Astrocyte (in vitro differentiated cells and primary cell): ENCODE measurements around the gene ATP13A4. TPM values are rescaled to one million over a fixed set of nuclear protein-coding genes. Genes with fewer than 3 reads are reported as not detected.

Experiments used
- DNase-seq: peaks from one replicate; pipeline ENCODE4 v3.0.0-alpha.2; 2010; ENCODE audit warnings: low read depth
- FAIRE-seq: peaks from 2 replicates; lab custom pipeline; 2011; peaks lifted over from hg19 to GRCh38; lab: Jason Lieb, UNC
- H2AFZ ChIP-seq: 2 replicates; pipeline ENCODE4 v1.6.0; 2012; ENCODE audit warnings: low read depth, low read length, inconsistent platforms
- H3K27ac ChIP-seq: 2 replicates; pipeline ENCODE4 v1.5.1; 2011; ENCODE audit warnings: low read depth, low read length, inconsistent platforms
- H3K27me3 ChIP-seq: 2 replicates; pipeline ENCODE4 v1.6.0; 2011; ENCODE audit warnings: low read length, inconsistent platforms; ENCODE audit not compliant: insufficient read depth
- H3K36me3 ChIP-seq: 2 replicates; pipeline ENCODE4 v1.5.1; 2011; ENCODE audit warnings: low read length, inconsistent platforms; ENCODE audit not compliant: insufficient read depth
- H3K4me1 ChIP-seq: 2 replicates; pipeline ENCODE4 v1.5.1; 2011; ENCODE audit warnings: low read length, inconsistent platforms; ENCODE audit not compliant: insufficient read depth
- H3K4me2 ChIP-seq: 2 replicates; pipeline ENCODE4 v1.6.0; 2012; ENCODE audit warnings: low read length, inconsistent platforms
- H3K4me3 ChIP-seq: 2 replicates; pipeline ENCODE4 v1.5.1; 2011; ENCODE audit warnings: low read depth, mild to moderate bottlenecking, low read length, inconsistent platforms; ENCODE audit not compliant: insufficient read depth
- H3K79me2 ChIP-seq: 2 replicates; pipeline ENCODE4 v1.6.0; 2012; ENCODE audit warnings: mild to moderate bottlenecking, low read length, inconsistent platforms; ENCODE audit not compliant: insufficient read depth
- H3K9ac ChIP-seq: 2 replicates; pipeline ENCODE4 v1.6.0; 2012; ENCODE audit warnings: mild to moderate bottlenecking, low read length, inconsistent platforms
- H3K9me3 ChIP-seq: 2 replicates; pipeline ENCODE4 v1.5.1; 2012; ENCODE audit warnings: low read depth, mild to moderate bottlenecking, low read length, inconsistent platforms; ENCODE audit not compliant: insufficient read depth
- H4K20me1 ChIP-seq: 2 replicates; pipeline ENCODE4 v1.6.0; 2012; ENCODE audit warnings: low read length, inconsistent platforms; ENCODE audit not compliant: insufficient read depth
- H3K27ac Mint-ChIP-seq: one replicate; pipeline ENCODE4 v1.8.0; 2021; ENCODE audit warnings: mild to moderate bottlenecking, mixed read lengths; ENCODE audit not compliant: unreplicated experiment
- H3K27me3 Mint-ChIP-seq: one replicate; pipeline ENCODE4 v1.8.0; 2021; ENCODE audit warnings: low read depth, mixed read lengths; ENCODE audit not compliant: unreplicated experiment
- H3K36me3 Mint-ChIP-seq: one replicate; pipeline ENCODE4 v1.8.0; 2021; ENCODE audit warnings: low read depth, mixed read lengths; ENCODE audit not compliant: unreplicated experiment
- H3K4me1 Mint-ChIP-seq: one replicate; pipeline ENCODE4 v1.8.0; 2021; ENCODE audit warnings: low read depth, mixed read lengths; ENCODE audit not compliant: unreplicated experiment
- H3K4me3 Mint-ChIP-seq: one replicate; pipeline ENCODE4 v1.8.0; 2021; ENCODE audit warnings: mild to moderate bottlenecking, moderate library complexity, mixed read lengths; ENCODE audit not compliant: unreplicated experiment
- H3K9me3 Mint-ChIP-seq: one replicate; pipeline ENCODE4 v1.8.0; 2021; ENCODE audit warnings: mild to moderate bottlenecking, mixed read lengths; ENCODE audit not compliant: unreplicated experiment
- CTCF ChIP-seq: IDR thresholded peaks from 2 replicates; pipeline ENCODE4 v1.5.1; 2011; ENCODE audit warnings: low read depth, mild to moderate bottlenecking, inconsistent platforms, low read length, moderate library complexity; ENCODE audit not compliant: insufficient read depth
- EZH2 ChIP-seq: IDR thresholded peaks from 2 replicates; pipeline ENCODE4 v1.6.1; 2012; ENCODE audit warnings: mild to moderate bottlenecking, low read length, inconsistent platforms; ENCODE audit not compliant: insufficient read depth
- total RNA-seq: library from RNA; stranded (reverse); gene quantifications from 2 replicates; pipeline ENCODE4 v1.2.1, GENCODE V29; 2021

The ATP13A4 gene
- total RNA-seq, 1 donor from 2014 or later = 0.34 TPM

GRCh38 chr3:193389335-193389734, 165.4 kb downstream of the ATP13A4 start:
- H4K20me1 ChIP-seq = no peaks in the 10 kb centered on the region
- no peak overlapping the region for H3K4me3 ChIP-seq
- no peaks in the 10 kb centered on the region for H3K9me3 ChIP-seq
- no peak overlapping the region for H3K27ac Mint-ChIP-seq
- DNase-seq (no peak), FAIRE-seq (no peak)
- H3K36me3 ChIP-seq = no peaks in the 10 kb centered on the region
- no peak overlapping the region for H3K4me2 ChIP-seq
- H2AFZ ChIP-seq = no peak overlapping the region
- H3K36me3 Mint-ChIP-seq = no peaks in the 10 kb centered on the region
- H3K4me1 Mint-ChIP-seq = peaks cover 5% of the 10 kb centered on the region
- H3K4me3 Mint-ChIP-seq = no peak overlapping the region
- no peaks in the 10 kb centered on the region for H3K27me3 ChIP-seq
- no peak overlapping the region for H3K9ac ChIP-seq
- H3K4me1 ChIP-seq = peaks cover 6% of the 10 kb centered on the region
- H3K9me3 Mint-ChIP-seq = no peaks in the 10 kb centered on the region
- no peaks in the 10 kb centered on the region for H3K27me3 Mint-ChIP-seq
- no peaks in the 10 kb centered on the region for H3K79me2 ChIP-seq
- H3K27ac ChIP-seq = no peak overlapping the region
- TF ChIP-seq EZH2 (no peak), CTCF (no peak)

- FAIRE-seq (no peak), DNase-seq (no peak)
- no peak overlapping the region for H3K4me3 ChIP-seq
- H3K36me3 ChIP-seq = no peaks in the 10 kb centered on the region
- peaks cover 6% of the 10 kb centered on the region for H3K4me1 ChIP-seq
- no peak overlapping the region for H3K4me3 Mint-ChIP-seq
- H3K27me3 Mint-ChIP-seq = no peaks in the 10 kb centered on the region
- H3K79me2 ChIP-seq = no peaks in the 10 kb centered on the region
- no peak overlapping the region for H3K9ac ChIP-seq
- H3K27ac ChIP-seq = no peak overlapping the region
- TF ChIP-seq EZH2 (no peak), CTCF (no peak)
- no peaks in the 10 kb centered on the region for H3K9me3 Mint-ChIP-seq
- H2AFZ ChIP-seq = no peak overlapping the region
- no peaks in the 10 kb centered on the region for H3K36me3 Mint-ChIP-seq
- no peaks in the 10 kb centered on the region for H3K9me3 ChIP-seq
- no peak overlapping the region for H3K4me2 ChIP-seq
- H3K4me1 Mint-ChIP-seq = peaks cover 5% of the 10 kb centered on the region
- H3K27me3 ChIP-seq = no peaks in the 10 kb centered on the region
- no peaks in the 10 kb centered on the region for H4K20me1 ChIP-seq
- H3K27ac Mint-ChIP-seq = no peak overlapping the region
These were observed 166.3 kb downstream of the ATP13A4 start for GRCh38 chr3:193388361-193388760.

GRCh38 chr3:193387596-193387995, 167.1 kb downstream of the ATP13A4 start:
- H3K27ac Mint-ChIP-seq = no peak overlapping the region
- Histone ChIP-seq H4K20me1 (no peaks in the 10 kb centered on the region), H3K9ac (no peak overlapping the region), H3K27me3 (no peaks in the 10 kb centered on the region), H3K9me3 (no peaks in the 10 kb centered on the region), H3K27ac (no peak overlapping the region), H3K4me2 (no peak overlapping the region), H2AFZ (no peak overlapping the region), H3K4me3 (no peak overlapping the region), H3K4me1 (peaks cover 6% of the 10 kb centered on the region), H3K36me3 (no peaks in the 10 kb centered on the region), H3K79me2 (no peaks in the 10 kb centered on the region)
- TF ChIP-seq EZH2 (no peak), CTCF (no peak)
- H3K4me1 Mint-ChIP-seq = peaks cover 5% of the 10 kb centered on the region
- H3K36me3 Mint-ChIP-seq = no peaks in the 10 kb centered on the region
- DNase-seq (no peak), FAIRE-seq (no peak)
- H3K9me3 Mint-ChIP-seq = no peaks in the 10 kb centered on the region
- H3K27me3 Mint-ChIP-seq = no peaks in the 10 kb centered on the region
- no peak overlapping the region for H3K4me3 Mint-ChIP-seq
